GM19468 (cell line): ENCODE results near the gene MPPED1.

Source experiments
- ATAC-seq: cut with Tn5 transposase; IDR thresholded peaks from one replicate; pipeline ENCODE4 v1.9.1; 2021; ENCODE audit warnings: mild to moderate bottlenecking, moderate library complexity, moderate number of reproducible peaks; ENCODE audit not compliant: unreplicated experiment; ENCODE audit errors: extremely low read depth

The MPPED1 gene

GRCh38 chr22:43533156-43533530 lies 121.3 kb downstream of the MPPED1 start:
- no peak for ATAC-seq

- ATAC-seq, result no peak
These were observed 122.0 kb downstream of the MPPED1 start for GRCh38 chr22:43533656-43534428.

GRCh38 chr22:43534916-43535315 lies 123.1 kb downstream of the MPPED1 start:
- no peak for ATAC-seq

- no peak for ATAC-seq
These were observed 123.5 kb downstream of the MPPED1 start for GRCh38 chr22:43535336-43535735.

GRCh38 chr22:43535741-43536140 lies 123.9 kb downstream of the MPPED1 start:
- ATAC-seq, result no peak

- ATAC-seq, result no peak
These were observed 125.3 kb downstream of the MPPED1 start for GRCh38 chr22:43537019-43537585.

- ATAC-seq, result no peak
These were observed 128.0 kb downstream of the MPPED1 start for GRCh38 chr22:43539572-43540528.

- ATAC-seq, result no peak
These were observed 128.7 kb downstream of the MPPED1 start for GRCh38 chr22:43540529-43540923.

- no peak for ATAC-seq
These were observed 129.2 kb downstream of the MPPED1 start for GRCh38 chr22:43541022-43541421.

GRCh38 chr22:43541462-43542407 lies 129.9 kb downstream of the MPPED1 start:
- ATAC-seq, result no peak

- no peak for ATAC-seq
These were observed 131.1 kb downstream of the MPPED1 start for GRCh38 chr22:43542681-43543521.

GRCh38 chr22:43543522-43544288 lies 131.9 kb downstream of the MPPED1 start:
- ATAC-seq, result no peak

GRCh38 chr22:43544289-43544673 lies 132.5 kb downstream of the MPPED1 start:
- no peak for ATAC-seq

- ATAC-seq, result no peak
These were observed 134.4 kb downstream of the MPPED1 start for GRCh38 chr22:43546186-43546585.

GRCh38 chr22:43550024-43550620 lies 138.3 kb downstream of the MPPED1 start:
- no peak for ATAC-seq

- ATAC-seq, result no peak
These were observed 138.9 kb downstream of the MPPED1 start for GRCh38 chr22:43550672-43551071.

- ATAC-seq, result no peak
These were observed 141.8 kb downstream of the MPPED1 start for GRCh38 chr22:43553451-43554258.
